ENCODE data around the gene FOXN3.

Gene FOXN3

GRCh38 chr14:89417091-89417464 lies at the start of gene FOXN3:
Gene FOXN3, minus strand, starts transcription at chr14:89417233. Its CDS starts 4,757 bp downstream, at chr14:89412476.
- DNase-seq, result peak; percentile 95

GRCh38 chr14:89466484-89466883 lies 49.5 kb upstream of the FOXN3 start:
- DNase-seq, result no peak

DNA sequence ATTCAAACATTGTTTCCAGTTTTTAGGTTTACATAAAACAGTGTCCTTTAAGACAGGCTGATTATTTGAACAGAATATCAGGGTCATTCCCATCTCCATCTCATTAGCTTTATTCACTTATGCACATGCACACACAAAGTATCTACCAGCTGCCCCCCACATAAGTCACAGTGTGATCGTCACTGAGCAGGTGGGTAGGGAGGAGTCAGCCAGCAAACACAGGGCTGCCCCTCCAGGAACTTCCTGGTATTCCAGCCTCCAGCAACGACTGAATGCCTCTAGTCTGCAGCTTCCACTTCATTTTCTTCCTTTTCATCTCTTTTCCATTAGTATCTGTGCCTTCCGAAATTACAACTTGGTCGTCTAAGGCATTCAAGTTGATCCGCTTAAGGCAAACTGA lies 48.8 kb upstream of the FOXN3 start:
- no peak for DNase-seq

DNA sequence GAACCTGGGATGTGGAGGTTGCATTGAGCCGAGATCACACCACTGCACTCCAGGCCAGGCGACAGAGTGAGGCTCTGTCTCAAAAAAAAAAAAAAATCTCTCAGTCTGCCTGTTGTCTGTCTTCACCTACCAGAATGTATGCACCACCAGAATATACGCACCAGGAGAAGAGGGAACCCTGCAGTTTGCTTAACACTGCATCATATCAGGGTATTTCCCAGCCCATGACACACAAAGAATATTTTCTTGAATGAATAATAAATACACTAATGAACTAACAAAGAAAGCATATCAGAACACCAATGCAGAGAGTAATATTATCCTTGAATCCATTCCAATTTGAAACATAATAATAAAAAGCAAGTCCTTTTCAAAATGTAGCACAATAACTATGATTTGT lies 44.2 kb upstream of the FOXN3 start:
- DNase-seq, result no peak

DNA sequence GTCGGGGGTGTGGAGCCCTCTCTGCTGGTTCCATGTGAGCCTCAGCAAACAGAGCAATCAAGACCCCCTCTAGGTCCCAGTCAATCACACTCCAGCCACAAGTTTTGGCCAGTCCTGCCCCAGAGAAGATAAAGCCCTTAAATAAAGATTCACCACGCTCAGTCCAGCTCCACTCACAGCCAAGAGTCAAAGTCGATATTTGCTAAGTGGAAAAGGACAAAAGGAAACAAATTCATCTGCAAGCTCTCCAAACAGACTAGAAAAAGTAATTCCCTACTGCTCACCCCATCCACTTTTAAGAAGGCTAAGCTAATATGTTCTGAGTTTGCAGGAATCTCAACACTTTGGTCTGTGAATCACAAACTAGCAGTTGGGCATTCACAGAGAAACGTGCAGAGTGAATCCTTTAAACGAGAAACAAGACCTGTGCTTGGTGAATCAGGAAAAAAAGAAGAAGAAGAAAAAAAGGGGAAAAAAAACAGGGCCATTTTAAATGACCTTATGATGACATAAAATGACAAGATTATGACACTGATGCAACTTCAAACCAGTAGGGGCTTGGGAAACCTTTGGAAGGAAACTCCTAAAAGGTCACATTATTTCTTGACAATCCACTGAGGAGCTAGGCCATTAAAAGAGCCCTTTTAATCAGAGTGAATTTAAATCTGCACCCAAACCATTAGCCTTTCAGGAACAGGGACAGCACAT lies 41.8 kb upstream of the FOXN3 start:
- no peak for DNase-seq

DNA sequence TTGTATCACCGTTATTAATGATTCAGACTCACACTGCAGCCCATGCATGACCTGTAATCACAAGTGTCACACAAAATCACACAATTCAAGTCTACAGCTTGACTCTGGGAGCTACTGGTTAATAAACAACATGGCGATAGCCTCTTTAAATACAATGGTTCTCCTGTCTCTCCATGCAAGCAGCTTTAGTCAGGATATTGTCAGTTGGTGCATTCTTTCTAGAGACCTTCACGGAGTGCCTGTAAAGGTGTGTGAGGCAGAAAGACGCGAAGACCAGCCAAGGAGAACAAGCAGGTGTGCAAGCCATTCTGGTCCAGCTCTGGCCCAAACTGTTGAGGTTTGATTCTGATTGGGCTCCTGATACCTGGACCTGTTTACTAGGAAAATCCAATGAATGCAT lies 40.0 kb upstream of the FOXN3 start:
- DNase-seq, result no peak

DNA sequence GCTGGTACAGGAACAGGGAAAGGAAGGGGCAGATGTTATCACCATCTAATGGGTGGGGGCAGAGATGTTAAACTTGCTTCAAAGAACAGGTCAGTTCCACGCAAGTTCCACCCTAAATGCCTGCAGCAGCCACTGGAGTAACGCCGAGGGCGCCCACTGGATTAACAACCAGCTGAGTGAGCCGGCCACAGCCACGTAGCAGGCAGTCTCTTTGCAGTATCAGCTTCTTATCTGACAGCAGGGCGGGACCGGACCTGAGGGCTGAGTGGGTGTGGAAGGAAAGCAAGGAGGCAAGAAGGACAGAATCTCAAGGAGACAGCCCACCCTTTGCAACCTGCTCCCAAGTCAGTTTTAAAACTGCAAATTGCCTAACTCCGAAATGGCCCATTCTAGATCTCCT lies 38.4 kb upstream of the FOXN3 start:
- no peak for DNase-seq

GRCh38 chr14:89454996-89455395 lies 38.0 kb upstream of the FOXN3 start:
- no peak for DNase-seq

DNA sequence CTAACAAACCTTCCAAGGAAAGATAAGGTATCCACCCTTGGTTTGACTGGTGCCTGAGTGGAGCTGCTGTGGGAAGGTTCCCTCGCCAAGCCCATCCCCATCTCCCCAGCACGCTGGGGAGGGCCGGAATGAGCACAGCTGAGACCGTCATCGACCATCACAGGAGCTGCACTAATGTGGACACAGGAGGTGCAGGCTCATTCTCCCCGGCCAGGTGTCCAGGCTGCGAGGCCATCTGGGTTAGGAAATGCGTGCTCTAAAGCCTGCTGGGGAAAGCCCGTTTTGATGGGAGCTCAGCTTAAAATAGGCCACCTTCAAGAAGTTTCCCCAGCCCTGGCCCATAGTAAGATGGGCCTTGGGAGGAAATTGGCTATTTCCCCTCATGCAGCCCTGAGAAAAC lies 35.2 kb upstream of the FOXN3 start:
- no peak for DNase-seq

- no peak for DNase-seq
Measured at GRCh38 chr14:89451229-89451628, 34.2 kb upstream of the FOXN3 start.

GRCh38 chr14:89447182-89447944 lies 30.3 kb upstream of the FOXN3 start:
- no peak for DNase-seq

DNA sequence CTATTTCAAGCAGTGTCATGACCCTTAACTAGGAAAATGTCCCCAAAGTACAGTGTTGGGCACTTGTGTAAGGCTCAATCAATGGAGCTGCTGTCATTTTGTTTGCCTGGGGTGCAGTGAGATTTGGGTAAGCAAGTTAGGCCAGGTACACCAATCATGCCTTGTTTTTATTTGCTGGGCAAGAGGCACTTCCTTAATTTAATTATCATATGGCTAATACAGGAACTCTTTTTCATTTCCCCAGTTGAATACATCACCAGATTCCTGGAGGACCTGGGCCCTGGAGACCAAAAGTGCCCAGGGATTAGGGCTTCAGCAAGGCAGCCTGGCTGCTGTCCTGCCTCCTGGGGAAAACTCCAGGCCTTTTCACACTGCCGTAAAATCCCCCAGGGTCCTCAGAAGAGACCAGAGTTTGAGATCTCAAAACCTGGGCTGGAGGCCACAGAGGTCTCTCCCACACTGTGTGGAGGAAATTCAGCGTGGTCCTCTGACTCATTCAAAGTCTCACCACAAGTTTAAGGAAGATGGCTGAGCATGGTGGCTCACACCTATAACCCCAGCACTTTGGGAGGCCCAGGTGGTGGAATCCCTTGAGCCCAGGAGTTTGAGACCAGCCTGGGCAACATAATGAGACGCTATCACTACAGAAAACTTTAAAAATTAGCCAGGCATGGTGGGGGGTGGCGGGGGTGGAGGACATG lies 28.4 kb upstream of the FOXN3 start:
- no peak for DNase-seq

GRCh38 chr14:89444516-89445125 lies 27.6 kb upstream of the FOXN3 start:
- DNase-seq, result no peak

DNA sequence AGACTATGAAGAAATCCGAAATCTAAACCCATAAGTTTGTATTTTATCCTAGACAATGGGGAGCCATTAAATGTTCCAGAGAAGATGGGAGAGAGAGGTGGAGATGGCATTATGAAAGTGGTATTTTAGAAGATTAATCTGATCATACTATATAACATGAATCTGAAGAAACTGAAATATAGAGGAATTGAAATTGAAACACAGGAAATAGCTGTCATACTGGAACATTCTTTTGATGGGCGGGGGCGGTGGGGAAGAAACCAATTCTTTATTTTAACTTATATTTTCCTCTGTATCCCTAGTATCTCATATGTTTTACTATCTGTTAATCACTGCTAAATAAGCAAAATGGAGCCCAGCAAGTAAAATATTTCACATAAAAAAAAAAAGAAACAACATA lies 27.0 kb upstream of the FOXN3 start:
- no peak for DNase-seq

- no peak for DNase-seq
Measured at GRCh38 chr14:89443042-89443629, 26.1 kb upstream of the FOXN3 start.

DNA sequence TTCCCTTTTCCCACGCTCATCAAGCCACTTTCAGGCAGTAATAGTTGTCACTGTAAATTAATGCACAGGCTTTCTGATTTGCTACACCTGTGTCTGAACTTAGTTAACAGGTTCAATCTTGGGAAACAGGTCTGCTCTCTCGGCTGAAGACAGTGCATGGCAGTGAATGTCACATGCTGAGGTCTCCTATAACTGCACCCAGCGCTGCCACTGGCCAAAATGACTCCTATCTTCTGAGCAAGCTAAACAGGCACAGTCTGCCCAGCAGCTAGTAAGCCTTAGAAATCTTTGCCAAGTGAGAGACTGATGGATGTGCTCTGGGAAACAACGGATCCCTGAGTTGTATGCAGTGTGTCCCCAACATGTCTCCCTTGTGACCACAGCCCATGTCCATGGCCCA lies 25.2 kb upstream of the FOXN3 start:
- no peak for DNase-seq

GRCh38 chr14:89440986-89441909 lies 24.2 kb upstream of the FOXN3 start:
- DNase-seq, result no peak

DNA sequence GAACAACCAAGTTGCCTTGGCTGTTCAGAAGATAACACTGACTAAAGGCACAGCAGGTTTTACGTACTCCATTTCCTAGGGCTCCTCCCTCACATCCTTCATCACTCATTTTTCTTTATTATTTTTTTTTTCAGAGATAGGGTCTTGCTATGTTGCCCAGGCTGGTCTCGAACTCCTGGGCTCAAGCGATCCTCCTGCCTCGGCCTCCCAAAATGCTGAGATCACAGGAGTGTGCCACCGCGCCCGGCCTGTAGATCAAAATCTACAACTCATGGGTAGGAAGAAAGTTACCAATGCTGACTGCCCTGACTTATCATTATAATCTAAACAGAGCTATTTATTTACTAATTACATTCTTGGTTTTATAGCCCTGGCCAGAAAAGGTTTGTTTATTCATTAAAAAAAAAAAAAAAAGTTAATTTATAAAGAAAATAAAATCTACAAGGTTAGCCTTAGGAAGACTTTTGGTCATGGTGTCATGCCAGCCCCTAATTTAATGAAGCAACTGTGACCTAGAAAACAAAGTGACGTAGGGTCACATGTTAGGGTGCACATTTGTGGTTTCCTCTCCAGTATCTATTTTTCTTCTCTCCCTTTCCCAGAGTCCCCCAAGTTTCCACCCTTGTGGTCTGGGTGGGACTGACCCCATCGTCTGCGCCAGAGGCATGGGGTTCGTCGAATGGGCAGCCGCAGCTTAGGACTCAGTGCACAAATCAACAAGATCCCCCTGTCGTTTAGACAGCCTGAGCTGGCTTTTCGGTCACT lies 19.0 kb upstream of the FOXN3 start:
- DNase-seq, result no peak

GRCh38 chr14:89435492-89435891 lies 18.5 kb upstream of the FOXN3 start:
- DNase-seq, result no peak

DNA sequence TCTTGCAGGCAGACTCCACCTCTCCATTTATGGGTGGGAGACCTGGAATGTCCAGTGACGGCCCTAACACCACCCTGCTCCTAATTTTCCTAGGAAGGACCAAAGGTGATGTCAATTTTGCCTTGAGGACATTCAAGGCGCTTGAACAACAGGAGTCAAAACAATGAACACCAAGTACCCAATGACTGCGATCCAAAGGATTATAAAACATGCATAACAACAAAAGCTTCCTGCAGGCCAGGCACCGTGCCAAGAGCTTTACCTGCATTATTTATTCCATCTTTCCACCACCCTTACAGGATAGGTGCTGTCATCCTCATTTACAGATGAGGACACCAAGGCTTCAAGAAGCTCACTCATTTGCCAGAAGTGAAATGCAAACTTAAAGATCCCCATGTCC lies 15.2 kb upstream of the FOXN3 start:
- DNase-seq, result no peak
